KG1 (cell line): ENCODE results near the gene BPIFB4.
"Not testable (repeated sequence)": the region's sequence is repeated elsewhere in the genome, so short reads cannot be mapped to it uniquely, and the experiment has no call there.

Source experiments
- DNase-seq: peaks from one replicate; lab custom pipeline; 2025; lab: John Stamatoyannopoulos, UW

BPIFB4 gene

GRCh38 chr20:33086052-33086722 is 6.7 kb downstream of the BPIFB4 start:
- DNase-seq, result no peak

- DNase-seq, result no peak
Observed at GRCh38 chr20:33091147-33091546, 11.7 kb downstream of the BPIFB4 start.

GRCh38 chr20:33091693-33092092 is 12.2 kb downstream of the BPIFB4 start:
- no peak for DNase-seq

GRCh38 chr20:33092361-33092760 is 12.9 kb downstream of the BPIFB4 start:
- DNase-seq, result no peak

GRCh38 chr20:33093074-33093473 is 13.6 kb downstream of the BPIFB4 start:
- no peak for DNase-seq

GRCh38 chr20:33093582-33093981 is 14.1 kb downstream of the BPIFB4 start:
- DNase-seq, result no peak

GRCh38 chr20:33095249-33095648 is 15.8 kb downstream of the BPIFB4 start:
- DNase-seq, result no peak

GRCh38 chr20:33095902-33096584 is 16.6 kb downstream of the BPIFB4 start:
- peak; percentile 48 for DNase-seq

- DNase-seq, result no peak
Observed at GRCh38 chr20:33097001-33097400, 17.6 kb downstream of the BPIFB4 start.

GRCh38 chr20:33099843-33100538 is 20.5 kb downstream of the BPIFB4 start:
- DNase-seq, result no peak

- no peak for DNase-seq
Observed at GRCh38 chr20:33103556-33103955, 24.1 kb downstream of the BPIFB4 start.

GRCh38 chr20:33104336-33104735 is 24.9 kb downstream of the BPIFB4 start:
- DNase-seq, result no peak

- no peak for DNase-seq
Observed at GRCh38 chr20:33105316-33105924, 26.0 kb downstream of the BPIFB4 start.

- not testable (repeated sequence) for DNase-seq
Observed at GRCh38 chr20:33106058-33106620, 26.7 kb downstream of the BPIFB4 start.

GRCh38 chr20:33108661-33109060 is 29.2 kb downstream of the BPIFB4 start:
- no peak for DNase-seq

- DNase-seq, result no peak
Observed at GRCh38 chr20:33110147-33110825, 30.8 kb downstream of the BPIFB4 start.

GRCh38 chr20:33111306-33111705 is 31.9 kb downstream of the BPIFB4 start:
- no peak for DNase-seq

- DNase-seq, result no peak
Observed at GRCh38 chr20:33112547-33113386, 33.3 kb downstream of the BPIFB4 start.

GRCh38 chr20:33113387-33113908 is 34.0 kb downstream of the BPIFB4 start:
- no peak for DNase-seq

GRCh38 chr20:33115501-33115900 is 36.1 kb downstream of the BPIFB4 start:
- not testable (repeated sequence) for DNase-seq
